Tibial nerve (tissue), 4 donors: Measurements from ENCODE around the gene STK38L.

Experiments
- CTCF ChIP-seq, 5 experiments: fragments of 200-600 bp in 3 of 5; fragments of 450-650 bp in 2 of 5; sonication (generic) in 3 of 5; IDR thresholded peaks; one replicate each; pipeline ENCODE4 v1.5.1; 2016 to 2019; ENCODE audit warnings: antibody characterized with exemption in 5 of 5, mild to moderate bottlenecking in 3 of 5, moderate library complexity in 2 of 5
- EP300 ChIP-seq, 2 donors: sonication (generic); formaldehyde crosslinking; IDR thresholded peaks; one replicate each; pipeline ENCODE4 v1.6.1; 2017; ENCODE audit warnings: antibody characterized with exemption in 2 of 2, mild to moderate bottlenecking in 1 of 2
- POLR2A ChIP-seq, 2 donors: fragments of 450-650 bp; IDR thresholded peaks; one replicate each; pipeline ENCODE4 v1.6.1; 2017; ENCODE audit warnings: antibody characterized with exemption in 2 of 2, mild to moderate bottlenecking in 2 of 2, moderate library complexity in 2 of 2

DNA sequence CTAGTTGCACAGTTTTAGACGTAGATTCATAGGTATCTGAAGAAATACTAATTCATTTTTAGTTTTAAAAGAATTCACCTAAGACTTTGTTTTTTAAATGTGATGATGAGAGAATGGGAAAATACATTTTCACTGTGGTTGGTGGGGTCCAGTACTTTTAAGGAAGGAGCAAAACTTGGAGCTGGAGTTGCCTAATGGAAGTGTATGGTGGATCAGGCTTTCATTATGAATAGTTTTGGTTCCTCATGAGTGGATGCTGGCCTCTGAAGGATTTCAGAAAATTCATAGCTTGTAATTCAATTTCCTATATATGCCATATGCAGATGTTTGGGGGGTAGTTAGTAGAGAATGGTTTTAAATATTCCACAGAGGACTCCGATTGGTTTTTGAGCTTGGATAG is 27.1 kb downstream of the STK38L start:
- TF ChIP-seq CTCF (IDR thresholded peaks at IDR 0.05) (no peak), POLR2A (IDR thresholded peaks at IDR 0.05) (no peak), EP300 (IDR thresholded peaks at IDR 0.05) (no peak)
